ENCODE results near the gene MAPRE2. TPM values are rescaled to one million over a fixed set of nuclear protein-coding genes. Genes with fewer than 3 reads are reported as not detected.
"Not testable (repeated sequence)": the region's sequence is repeated elsewhere in the genome, so short reads cannot be mapped to it uniquely, and the experiment has no call there.

MAPRE2 gene
- total RNA-seq, 2 donors from 2014 or later: 91.4 to 111 TPM

- peak overlapping the region; percentile 6 for H3K27ac Mint-ChIP-seq
- peaks cover 5% of the 10 kb centered on the region for H3K36me3 Mint-ChIP-seq (ENCODE audit: low read depth)
- no peaks in the 10 kb centered on the region for H3K9me3 ChIP-seq (ENCODE audit: control insufficient read depth, low read length, poor library complexity, severe bottlenecking)
- no peak for ATAC-seq
- no peaks in the 10 kb centered on the region for H3K27me3 Mint-ChIP-seq
- H3K4me3 Mint-ChIP-seq: no peak overlapping the region
- DNase-seq: no peak
- peaks cover 19% of the 10 kb centered on the region for H3K4me1 Mint-ChIP-seq
Observed at GRCh38 chr18:35095983-35096676, 54.9 kb downstream of the MAPRE2 start.

DNA sequence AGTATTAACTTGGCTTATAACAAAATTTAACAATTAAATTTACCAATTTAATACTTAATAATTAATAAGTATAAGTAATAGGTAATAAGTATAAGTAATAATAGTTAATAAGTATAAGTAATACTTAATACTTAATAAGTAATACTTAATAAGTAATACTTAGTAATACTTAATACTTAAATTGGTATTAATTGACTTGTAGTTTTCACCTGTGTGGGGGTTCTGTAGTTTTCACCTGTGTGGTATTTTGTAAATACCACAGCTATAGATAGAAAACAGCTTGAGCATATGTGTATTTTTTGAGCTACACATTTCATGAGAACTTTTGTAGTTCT, 55.4 kb downstream of the MAPRE2 start:
- Mint-ChIP-seq H3K4me3 (peak overlapping the region; percentile 50), H3K27ac (no peak overlapping the region), H3K4me1 (peaks cover 20% of the 10 kb centered on the region), H3K36me3 (ENCODE audit: low read depth) (peaks cover 5% of the 10 kb centered on the region), H3K27me3 (no peaks in the 10 kb centered on the region)
- ATAC-seq (no peak), DNase-seq (no peak)
- no peaks in the 10 kb centered on the region for H3K9me3 ChIP-seq (ENCODE audit: control insufficient read depth, low read length, poor library complexity, severe bottlenecking)

- Mint-ChIP-seq H3K27ac (no peak overlapping the region), H3K4me1 (peaks cover 22% of the 10 kb centered on the region), H3K36me3 (ENCODE audit: low read depth) (peaks cover 5% of the 10 kb centered on the region), H3K4me3 (peak overlapping the region; percentile 50), H3K27me3 (no peaks in the 10 kb centered on the region)
- peak; percentile 35 for ATAC-seq
- no peaks in the 10 kb centered on the region for H3K9me3 ChIP-seq (ENCODE audit: control insufficient read depth, low read length, poor library complexity, severe bottlenecking)
- no peak for DNase-seq
Observed at GRCh38 chr18:35097195-35097594, 56.0 kb downstream of the MAPRE2 start.

- no peak for ATAC-seq
- no peak overlapping the region for H3K4me3 Mint-ChIP-seq
- DNase-seq: no peak
- H3K4me1 Mint-ChIP-seq: peaks cover 17% of the 10 kb centered on the region
- H3K36me3 Mint-ChIP-seq (ENCODE audit: low read depth): peaks cover 5% of the 10 kb centered on the region
- no peaks in the 10 kb centered on the region for H3K9me3 ChIP-seq (ENCODE audit: control insufficient read depth, low read length, poor library complexity, severe bottlenecking)
- H3K27ac Mint-ChIP-seq: peak overlapping the region; percentile 39
- no peaks in the 10 kb centered on the region for H3K27me3 Mint-ChIP-seq
Observed at GRCh38 chr18:35097763-35098162, 56.5 kb downstream of the MAPRE2 start.

DNA sequence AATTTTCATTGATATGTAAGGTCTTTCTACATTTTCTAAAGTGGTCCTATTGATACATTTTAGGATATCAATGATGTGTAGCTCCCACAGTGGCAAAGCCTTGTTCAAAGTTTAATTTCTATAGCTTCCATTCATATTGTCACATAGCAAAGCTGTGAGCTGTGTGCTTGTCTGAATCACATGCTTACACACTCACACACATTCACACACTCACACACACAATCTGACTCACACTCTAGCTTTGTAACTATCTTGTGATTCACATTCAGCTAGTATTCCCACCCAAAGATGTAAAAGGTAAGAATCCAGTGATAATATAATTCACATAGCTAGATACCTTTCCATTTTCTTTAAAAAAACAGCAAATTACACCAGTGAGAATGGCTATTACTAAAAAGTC, 58.7 kb downstream of the MAPRE2 start:
- H3K4me1 Mint-ChIP-seq: peaks cover 12% of the 10 kb centered on the region
- no peak for DNase-seq
- H3K36me3 Mint-ChIP-seq (ENCODE audit: low read depth): peaks cover 5% of the 10 kb centered on the region
- no peak overlapping the region for H3K27ac Mint-ChIP-seq
- H3K9me3 ChIP-seq (ENCODE audit: control insufficient read depth, low read length, poor library complexity, severe bottlenecking): no peaks in the 10 kb centered on the region
- ATAC-seq: no peak
- H3K27me3 Mint-ChIP-seq: no peaks in the 10 kb centered on the region
- H3K4me3 Mint-ChIP-seq: no peak overlapping the region

- no peak for ATAC-seq
- H3K27me3 Mint-ChIP-seq: no peaks in the 10 kb centered on the region
- H3K27ac Mint-ChIP-seq: no peak overlapping the region
- no peak overlapping the region for H3K4me3 Mint-ChIP-seq
- H3K4me1 Mint-ChIP-seq: peaks cover 29% of the 10 kb centered on the region
- no peaks in the 10 kb centered on the region for H3K9me3 ChIP-seq (ENCODE audit: control insufficient read depth, low read length, poor library complexity, severe bottlenecking)
- peaks cover 2% of the 10 kb centered on the region for H3K36me3 Mint-ChIP-seq (ENCODE audit: low read depth)
- DNase-seq: no peak
Observed at GRCh38 chr18:35104391-35105051, 63.3 kb downstream of the MAPRE2 start.

DNA sequence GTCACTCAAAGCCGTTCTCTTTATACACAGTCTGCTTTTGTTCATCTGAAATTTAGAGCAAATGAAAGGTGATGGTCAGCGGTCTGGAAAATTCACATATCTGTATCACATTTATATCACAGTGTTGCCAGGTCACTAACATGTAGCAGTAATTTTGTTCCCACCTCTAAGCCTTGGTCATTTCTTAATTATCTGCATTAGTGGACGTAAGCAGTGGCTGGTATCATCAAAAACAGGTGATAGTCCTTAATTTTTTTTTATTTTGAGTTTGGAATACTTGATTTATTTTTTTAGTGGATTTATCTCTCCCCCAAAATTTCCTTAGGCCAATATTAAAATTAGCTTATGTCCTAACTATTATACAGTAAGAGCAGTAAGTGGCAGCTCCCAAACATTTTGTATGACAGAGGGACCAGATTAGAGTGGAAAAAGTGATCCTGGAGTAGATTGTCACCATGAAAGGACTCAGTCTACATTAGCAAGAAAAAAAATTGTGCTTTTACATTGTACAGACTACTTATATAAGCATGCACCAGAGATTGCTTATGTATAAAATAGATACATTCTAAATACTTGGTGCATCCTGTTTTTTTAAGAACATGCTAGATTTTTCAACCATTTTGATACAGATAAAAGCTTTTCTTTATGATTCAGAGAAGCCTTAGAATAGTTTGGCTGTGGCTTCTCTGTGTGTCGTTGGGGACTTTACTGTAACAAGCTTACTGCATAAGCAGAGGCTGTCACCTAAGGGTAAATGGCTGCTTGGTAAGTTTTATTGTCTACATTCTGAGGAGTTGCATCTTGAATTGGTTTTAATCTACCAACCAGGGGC, 65.0 kb downstream of the MAPRE2 start:
- Mint-ChIP-seq H3K4me1 (peaks cover 36% of the 10 kb centered on the region), H3K4me3 (no peak overlapping the region), H3K27ac (peak overlapping the region; percentile 42), H3K27me3 (no peaks in the 10 kb centered on the region), H3K36me3 (ENCODE audit: low read depth) (peaks cover 2% of the 10 kb centered on the region)
- no peaks in the 10 kb centered on the region for H3K9me3 ChIP-seq (ENCODE audit: control insufficient read depth, low read length, poor library complexity, severe bottlenecking)
- DNase-seq: no peak
- peak; percentile 63 for ATAC-seq

DNA sequence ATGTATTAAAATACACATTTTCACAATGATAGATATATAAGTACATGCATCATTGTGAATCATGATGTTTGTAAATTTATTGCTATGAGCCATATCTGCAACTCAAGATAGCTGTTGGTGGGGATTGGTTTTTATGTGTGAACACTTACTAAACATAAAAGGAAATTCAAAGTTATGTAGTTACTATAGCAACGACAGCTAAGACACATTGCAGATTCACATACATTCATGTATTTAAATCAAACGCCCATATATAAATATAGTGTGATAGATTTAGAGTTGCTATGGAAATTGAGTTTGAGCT, 65.6 kb downstream of the MAPRE2 start:
- H3K4me1 Mint-ChIP-seq: peaks cover 32% of the 10 kb centered on the region
- no peak overlapping the region for H3K27ac Mint-ChIP-seq
- ATAC-seq: peak; percentile 65
- H3K36me3 Mint-ChIP-seq (ENCODE audit: low read depth): peaks cover 2% of the 10 kb centered on the region
- no peaks in the 10 kb centered on the region for H3K27me3 Mint-ChIP-seq
- H3K9me3 ChIP-seq (ENCODE audit: control insufficient read depth, low read length, poor library complexity, severe bottlenecking): no peaks in the 10 kb centered on the region
- no peak overlapping the region for H3K4me3 Mint-ChIP-seq
- DNase-seq: no peak

DNA sequence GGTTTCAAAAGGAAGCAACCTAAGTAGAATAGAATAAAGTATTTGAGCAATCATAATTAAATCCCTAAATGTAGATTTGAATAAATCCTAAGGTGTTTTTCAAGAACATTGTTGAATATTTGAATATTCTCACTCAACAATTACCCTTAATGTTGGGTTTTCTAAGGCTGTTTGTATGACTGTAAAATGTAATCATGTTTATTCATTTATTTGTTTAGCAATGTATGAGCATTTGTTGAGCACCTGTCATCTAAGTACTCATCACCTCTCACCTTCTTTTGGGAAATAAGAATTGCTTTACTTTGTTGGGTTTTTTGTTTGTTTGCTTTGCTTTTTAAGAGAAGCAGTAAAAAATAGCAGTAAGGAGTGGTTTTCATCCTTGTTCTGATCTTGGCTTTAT, 66.0 kb downstream of the MAPRE2 start:
- H3K4me3 Mint-ChIP-seq: no peak overlapping the region
- H3K27ac Mint-ChIP-seq: no peak overlapping the region
- H3K4me1 Mint-ChIP-seq: peaks cover 32% of the 10 kb centered on the region

GRCh38 chr18:35108088-35108487, 66.9 kb downstream of the MAPRE2 start:
- not testable (repeated sequence) for H3K9me3 ChIP-seq (ENCODE audit: control insufficient read depth, low read length, poor library complexity, severe bottlenecking); ATAC-seq; H3K27me3 Mint-ChIP-seq; H3K27ac Mint-ChIP-seq; H3K4me3 Mint-ChIP-seq; H3K36me3 Mint-ChIP-seq (ENCODE audit: low read depth); DNase-seq
- peaks cover 34% of the 10 kb centered on the region for H3K4me1 Mint-ChIP-seq

More for the DNA sequence above, 66.0 kb downstream of the MAPRE2 start:
- no peaks in the 10 kb centered on the region for H3K9me3 ChIP-seq (ENCODE audit: control insufficient read depth, low read length, poor library complexity, severe bottlenecking)
- DNase-seq: no peak
- H3K27me3 Mint-ChIP-seq: no peaks in the 10 kb centered on the region
- H3K36me3 Mint-ChIP-seq (ENCODE audit: low read depth): peaks cover 2% of the 10 kb centered on the region
- no peak for ATAC-seq

DNA sequence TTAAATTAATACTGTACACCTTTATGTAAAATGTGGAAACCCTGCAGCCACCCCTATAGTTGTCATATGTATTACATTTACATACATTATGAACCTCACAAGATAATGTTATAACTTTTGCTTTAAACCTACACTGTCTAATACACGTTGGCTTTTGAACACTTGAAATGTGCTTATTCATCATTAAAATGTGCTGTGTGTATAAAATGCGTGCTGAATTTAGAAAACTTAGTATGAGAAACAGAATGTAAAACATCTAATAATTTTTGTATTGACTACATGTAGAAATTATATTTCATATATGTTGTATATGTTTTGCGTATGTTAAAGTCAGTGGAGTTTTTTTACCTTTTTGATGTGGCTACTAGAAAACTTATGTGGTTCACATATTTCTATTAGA, 68.8 kb downstream of the MAPRE2 start:
- ATAC-seq: no peak
- Mint-ChIP-seq H3K36me3 (ENCODE audit: low read depth) (peaks cover 2% of the 10 kb centered on the region), H3K27ac (no peak overlapping the region)

GRCh38 chr18:35110554-35111485, 69.6 kb downstream of the MAPRE2 start:
- DNase-seq: no peak
- Mint-ChIP-seq H3K27ac (peak overlapping the region; percentile 49), H3K4me3 (peak overlapping the region; percentile 33), H3K27me3 (no peaks in the 10 kb centered on the region), H3K4me1 (peaks cover 41% of the 10 kb centered on the region), H3K36me3 (ENCODE audit: low read depth) (peaks cover 3% of the 10 kb centered on the region)
- no peak for ATAC-seq
- H3K9me3 ChIP-seq (ENCODE audit: control insufficient read depth, low read length, poor library complexity, severe bottlenecking): no peaks in the 10 kb centered on the region

More for the DNA sequence above, 68.8 kb downstream of the MAPRE2 start:
- no peak for DNase-seq
- no peak overlapping the region for H3K4me3 Mint-ChIP-seq
- H3K27me3 Mint-ChIP-seq: no peaks in the 10 kb centered on the region
- H3K4me1 Mint-ChIP-seq: peaks cover 37% of the 10 kb centered on the region
- H3K9me3 ChIP-seq (ENCODE audit: control insufficient read depth, low read length, poor library complexity, severe bottlenecking): no peaks in the 10 kb centered on the region

- H3K9me3 ChIP-seq (ENCODE audit: control insufficient read depth, low read length, poor library complexity, severe bottlenecking): no peaks in the 10 kb centered on the region
- ATAC-seq (peak; percentile 15), DNase-seq (no peak)
- H3K36me3 Mint-ChIP-seq (ENCODE audit: low read depth): peaks cover 4% of the 10 kb centered on the region
- H3K4me3 Mint-ChIP-seq: no peak overlapping the region
- no peaks in the 10 kb centered on the region for H3K27me3 Mint-ChIP-seq
- no peak overlapping the region for H3K27ac Mint-ChIP-seq
- H3K4me1 Mint-ChIP-seq: peaks cover 44% of the 10 kb centered on the region
Observed at GRCh38 chr18:35112696-35113095, 71.5 kb downstream of the MAPRE2 start.
